ENCODE results near the gene EPHX1.

DNA sequence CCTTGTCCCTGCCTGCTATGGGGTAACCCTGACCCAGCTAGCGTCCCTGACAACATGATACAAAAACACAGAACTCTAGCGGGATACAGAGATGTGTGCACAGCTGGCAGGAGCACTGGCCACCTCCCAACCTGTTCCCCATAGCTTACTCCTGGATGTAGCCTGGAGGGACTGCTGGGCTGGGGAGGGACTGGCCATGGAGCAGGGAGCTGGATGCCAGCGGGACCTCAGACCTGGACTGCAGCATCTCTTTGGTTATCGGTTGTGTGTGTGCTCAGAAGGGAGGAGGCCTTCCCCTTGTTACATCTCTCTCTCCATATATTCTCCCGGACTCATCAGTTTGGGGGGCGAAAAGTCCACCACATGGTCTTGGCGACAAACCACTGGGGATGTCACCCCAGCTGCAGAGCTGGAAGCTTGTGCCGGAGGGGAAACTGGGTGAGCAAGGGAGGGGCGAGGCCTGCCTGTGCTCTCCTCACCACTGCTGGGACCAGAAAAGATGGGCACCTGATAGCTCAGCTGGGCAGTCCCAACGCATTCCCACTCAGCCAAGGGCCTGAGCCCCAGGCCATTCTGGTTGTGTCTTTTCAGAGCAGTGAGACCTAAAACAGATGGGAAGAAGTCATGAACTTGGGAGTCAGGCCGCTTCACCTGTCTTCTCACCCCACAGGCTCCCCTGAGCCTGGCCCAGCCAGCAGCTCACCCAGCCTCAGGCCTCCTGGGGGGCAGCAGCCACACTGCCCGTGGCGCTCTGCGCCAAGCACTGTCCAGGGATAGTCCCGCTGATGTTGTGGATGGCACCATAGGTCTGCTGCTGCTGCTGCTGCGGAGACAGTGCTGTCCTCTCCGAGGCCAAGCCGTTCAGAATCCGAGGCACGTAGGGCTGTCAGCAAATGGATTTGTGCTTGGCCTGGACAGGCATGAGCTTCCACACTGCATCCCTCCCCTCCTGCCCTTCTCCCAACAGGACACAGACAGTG lies 36.7 kb downstream of the EPHX1 start:
- no peak for TF ChIP-seq POLR2AphosphoS5 (IDR thresholded peaks at IDR 0.05)
- TF ChIP-seq, protein P1, sequence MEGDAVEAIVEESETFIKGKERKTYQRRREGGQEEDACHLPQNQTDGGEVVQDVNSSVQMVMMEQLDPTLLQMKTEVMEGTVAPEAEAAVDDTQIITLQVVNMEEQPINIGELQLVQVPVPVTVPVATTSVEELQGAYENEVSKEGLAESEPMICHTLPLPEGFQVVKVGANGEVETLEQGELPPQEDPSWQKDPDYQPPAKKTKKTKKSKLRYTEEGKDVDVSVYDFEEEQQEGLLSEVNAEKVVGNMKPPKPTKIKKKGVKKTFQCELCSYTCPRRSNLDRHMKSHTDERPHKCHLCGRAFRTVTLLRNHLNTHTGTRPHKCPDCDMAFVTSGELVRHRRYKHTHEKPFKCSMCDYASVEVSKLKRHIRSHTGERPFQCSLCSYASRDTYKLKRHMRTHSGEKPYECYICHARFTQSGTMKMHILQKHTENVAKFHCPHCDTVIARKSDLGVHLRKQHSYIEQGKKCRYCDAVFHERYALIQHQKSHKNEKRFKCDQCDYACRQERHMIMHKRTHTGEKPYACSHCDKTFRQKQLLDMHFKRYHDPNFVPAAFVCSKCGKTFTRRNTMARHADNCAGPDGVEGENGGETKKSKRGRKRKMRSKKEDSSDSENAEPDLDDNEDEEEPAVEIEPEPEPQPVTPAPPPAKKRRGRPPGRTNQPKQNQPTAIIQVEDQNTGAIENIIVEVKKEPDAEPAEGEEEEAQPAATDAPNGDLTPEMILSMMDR (IDR thresholded peaks at IDR 0.05): no peak

All from upper lobe of left lung (tissue), 4 donors.